Measurements from ENCODE around the gene PHKG2.

The PHKG2 gene

GRCh38 chr16:30755955-30756780, 7.9 kb downstream of the PHKG2 start:
- in situ Hi-C loops (cut with MboI; ENCODE audit: low sequenced_read_pairs), result no loop called here

GRCh38 chr16:30756781-30757100, 8.5 kb downstream of the PHKG2 start:
- in situ Hi-C loops (cut with MboI; ENCODE audit: low sequenced_read_pairs), result no loop called here

GRCh38 chr16:30757316-30757715, 9.1 kb downstream of the PHKG2 start:
- in situ Hi-C loops (cut with MboI; ENCODE audit: low sequenced_read_pairs), result no loop called here

- in situ Hi-C loops (cut with MboI; ENCODE audit: low sequenced_read_pairs), result no loop called here
Measured at GRCh38 chr16:30758988-30759491, 10.8 kb downstream of the PHKG2 start.

- in situ Hi-C loops (cut with MboI; ENCODE audit: low sequenced_read_pairs), result no loop called here
Measured at GRCh38 chr16:30760001-30760559, 11.9 kb downstream of the PHKG2 start.

- in situ Hi-C loops (cut with MboI; ENCODE audit: low sequenced_read_pairs), result no loop called here
Measured at GRCh38 chr16:30760577-30761426, 12.6 kb downstream of the PHKG2 start.

- in situ Hi-C loops (cut with MboI; ENCODE audit: low sequenced_read_pairs), result no loop called here
Measured at GRCh38 chr16:30761427-30761927, 13.3 kb downstream of the PHKG2 start.

- in situ Hi-C loops (cut with MboI; ENCODE audit: low sequenced_read_pairs), result no loop called here
Measured at GRCh38 chr16:30761928-30762902, 14.0 kb downstream of the PHKG2 start, which contains the start of the genes CFAP119 and RNF40. TSS of gene CFAP119 (minus strand) at chr16:30762062. CDS start at chr16:30761748, 314 bp downstream. TSS of gene RNF40 (plus strand) at chr16:30762322. CDS start at chr16:30762546, 224 bp downstream.

- in situ Hi-C loops (cut with MboI; ENCODE audit: low sequenced_read_pairs), result no loop called here
Measured at GRCh38 chr16:30762991-30763725, 14.9 kb downstream of the PHKG2 start.

- in situ Hi-C loops (cut with MboI; ENCODE audit: low sequenced_read_pairs), result no loop called here
Measured at GRCh38 chr16:30764086-30764485, 15.9 kb downstream of the PHKG2 start.

- in situ Hi-C loops (cut with MboI; ENCODE audit: low sequenced_read_pairs), result no loop called here
Measured at GRCh38 chr16:30764816-30765465, 16.7 kb downstream of the PHKG2 start.

- in situ Hi-C loops (cut with MboI; ENCODE audit: low sequenced_read_pairs), result no loop called here
Measured at GRCh38 chr16:30766206-30766932, 18.1 kb downstream of the PHKG2 start.

GRCh38 chr16:30766933-30767284, 18.7 kb downstream of the PHKG2 start:
- in situ Hi-C loops (cut with MboI; ENCODE audit: low sequenced_read_pairs), result no loop called here

GRCh38 chr16:30767767-30768465, 19.7 kb downstream of the PHKG2 start:
- in situ Hi-C loops (cut with MboI; ENCODE audit: low sequenced_read_pairs), result no loop called here

GRCh38 chr16:30768583-30769181, 20.5 kb downstream of the PHKG2 start:
- in situ Hi-C loops (cut with MboI; ENCODE audit: low sequenced_read_pairs), result no loop called here

GRCh38 chr16:30769379-30770089, 21.3 kb downstream of the PHKG2 start:
- in situ Hi-C loops (cut with MboI; ENCODE audit: low sequenced_read_pairs), result no loop called here

- in situ Hi-C loops (cut with MboI; ENCODE audit: low sequenced_read_pairs), result no loop called here
Measured at GRCh38 chr16:30771726-30772125, 23.5 kb downstream of the PHKG2 start.

Measured in hTERT RPE-1 (cell line).